Activated CD4-positive, CD25-positive, alpha-beta regulatory T cell treated with anti-CD3 and anti-CD28 coated beads, Interleukin-2, amount 50 U/mL, for 16 hours (primary cell): Measurements from ENCODE around the gene TRIM33.

Experiments used
- DNase-seq: peaks from one replicate; pipeline ENCODE4 v3.0.0-alpha.2; 2020; ENCODE audit warnings: low read depth, low spot score

TRIM33 gene

GRCh38 chr1:114511032-114511785, at the start of gene TRIM33:
TSS of gene TRIM33 (minus strand) at chr1:114511203. CDS start at chr1:114511076, 127 bp downstream.
- DNase-seq, result peak; percentile 83

GRCh38 chr1:114559356-114559755, 48.4 kb upstream of the TRIM33 start:
- no peak for DNase-seq

GRCh38 chr1:114558544-114558943, 47.5 kb upstream of the TRIM33 start:
- DNase-seq, result no peak

GRCh38 chr1:114554577-114554976, 43.6 kb upstream of the TRIM33 start:
- no peak for DNase-seq

- no peak for DNase-seq
Measured at GRCh38 chr1:114552106-114552639, 41.2 kb upstream of the TRIM33 start.

GRCh38 chr1:114551400-114551799, 40.4 kb upstream of the TRIM33 start:
- DNase-seq, result no peak

GRCh38 chr1:114550336-114550735, 39.3 kb upstream of the TRIM33 start:
- no peak for DNase-seq

- no peak for DNase-seq
Measured at GRCh38 chr1:114549137-114549536, 38.1 kb upstream of the TRIM33 start.

- no peak for DNase-seq
Measured at GRCh38 chr1:114547076-114547475, 36.1 kb upstream of the TRIM33 start.

GRCh38 chr1:114545796-114546195, 34.8 kb upstream of the TRIM33 start:
- DNase-seq, result no peak

GRCh38 chr1:114545315-114545714, 34.3 kb upstream of the TRIM33 start:
- DNase-seq, result no peak

GRCh38 chr1:114540821-114541220, 29.8 kb upstream of the TRIM33 start:
- no peak for DNase-seq

GRCh38 chr1:114540272-114540671, 29.3 kb upstream of the TRIM33 start:
- no peak for DNase-seq

GRCh38 chr1:114536043-114536442, 25.0 kb upstream of the TRIM33 start:
- no peak for DNase-seq

GRCh38 chr1:114535401-114535800, 24.4 kb upstream of the TRIM33 start:
- DNase-seq, result no peak

GRCh38 chr1:114531094-114531493, 20.1 kb upstream of the TRIM33 start:
- DNase-seq, result no peak

GRCh38 chr1:114530224-114530623, 19.2 kb upstream of the TRIM33 start:
- DNase-seq, result no peak

GRCh38 chr1:114524944-114525343, 13.9 kb upstream of the TRIM33 start:
- DNase-seq, result no peak

- no peak for DNase-seq
Measured at GRCh38 chr1:114522264-114522575, 11.2 kb upstream of the TRIM33 start.

- no peak for DNase-seq
Measured at GRCh38 chr1:114521396-114522263, 10.6 kb upstream of the TRIM33 start.

GRCh38 chr1:114517348-114517747, 6.3 kb upstream of the TRIM33 start:
- DNase-seq, result no peak

GRCh38 chr1:114512595-114513280, 1.7 kb upstream of the TRIM33 start:
- no peak for DNase-seq
